Panc1 (cell line): ENCODE results near the gene APCDD1. TPM values are rescaled to one million over a fixed set of nuclear protein-coding genes. Genes with fewer than 3 reads are reported as not detected.

Experiments
- ATAC-seq: fragments of 200-7000 bp; cut with Tn5 transposase; 2 replicates; pipeline ENCODE4 v1.9.1; 2020; ENCODE audit warnings: mild to moderate bottlenecking, moderate library complexity
- BruUV-seq: library from RNA; stranded (reverse); fragments of 400-500 nt; replicated peaks from 2 replicates; lab custom pipeline; 2021; lab: Mats Ljungman, UMichigan
- CTCF ChIA-PET: fragments of 300-600 bp; sonication (Branson Sonifier 250); formaldehyde crosslinking; loops from one replicate; lab custom pipeline; 2022; ENCODE audit warnings: antibody characterized with exemption; lab: Charles Lee
- POLR2A ChIA-PET: fragments of 300-600 bp; sonication (Branson Sonifier 250); formaldehyde crosslinking; loops from one replicate; lab custom pipeline; 2022; ENCODE audit warnings: antibody characterized with exemption; lab: Charles Lee
- DNase-seq: peaks from one replicate; pipeline ENCODE4 v3.0.0-alpha.2; 2010; ENCODE audit warnings: low read depth, low spot score
- H3K27ac ChIP-seq: 2 replicates; pipeline ENCODE4 v1.5.1; 2011; ENCODE audit warnings: mild to moderate bottlenecking, low read length, inconsistent platforms
- H3K27me3 ChIP-seq: fragments of 200-500 bp; sonication (Bioruptor generic); 2 replicates; pipeline ENCODE4 v1.6.0; 2014; ENCODE audit warnings: low read length, inconsistent platforms; ENCODE audit not compliant: control insufficient read depth, insufficient read depth
- H3K36me3 ChIP-seq: fragments of 200-500 bp; sonication (Bioruptor generic); 2 replicates; pipeline ENCODE4 v1.5.1; 2014; ENCODE audit warnings: inconsistent platforms, mild to moderate bottlenecking, low read length, moderate library complexity; ENCODE audit not compliant: control insufficient read depth, insufficient read depth
- H3K4me1 ChIP-seq: 2 replicates; pipeline ENCODE4 v1.5.1; 2011; ENCODE audit warnings: inconsistent platforms, mild to moderate bottlenecking, low read length, moderate library complexity; ENCODE audit not compliant: control insufficient read depth, insufficient read depth
- H3K4me3 ChIP-seq, 2 experiments: 2 replicates each; pipeline ENCODE4 v1.5.1; 2011 to 2012; ENCODE audit warnings: low read depth in 2 of 2, low read length in 2 of 2, mild to moderate bottlenecking in 2 of 2, inconsistent platforms in 1 of 2, moderate library complexity in 1 of 2
- H3K9me3 ChIP-seq: fragments of 200-500 bp; sonication (Bioruptor generic); 2 replicates; pipeline ENCODE4 v1.5.1; 2014; ENCODE audit warnings: low read depth, mild to moderate bottlenecking, inconsistent platforms, low read length, moderate library complexity; ENCODE audit not compliant: control insufficient read depth, insufficient read depth
- POLR2AphosphoS5 ChIP-seq: IDR thresholded peaks from 2 replicates; pipeline ENCODE4 v1.6.1; 2012; ENCODE audit warnings: mild to moderate bottlenecking, low read depth, low read length, moderate library complexity
- SIN3A ChIP-seq: IDR thresholded peaks from 2 replicates; pipeline ENCODE4 v1.6.1; 2012; ENCODE audit warnings: low read depth, mild to moderate bottlenecking, low read length, moderate library complexity, borderline replicate concordance; ENCODE audit not compliant: insufficient read depth
- TCF7L2 ChIP-seq: IDR thresholded peaks from 2 replicates; pipeline ENCODE4 v1.6.1; 2011; ENCODE audit warnings: mild to moderate bottlenecking, low read depth, low read length, inconsistent platforms
- in situ Hi-C: cut with HindIII; loops from 2 replicates; pipeline ENCODE4 v1.10.0; 2016; ENCODE audit warnings: low sequenced_read_pairs, low pct_unique_long_range_greater_than_20kb
- intact Hi-C: fragments of 100-400 bp; cut with micrococcal nuclease; formaldehyde crosslinking; loops from one replicate; pipeline ENCODE4 v1.10.0; 2022; ENCODE audit not compliant: unreplicated experiment
- total RNA-seq: library from RNA; stranded (reverse); gene quantifications from one replicate; pipeline ENCODE4 v1.2.1, GENCODE V29; 2021; ENCODE audit not compliant: unreplicated experiment
- TF ChIP-seq, protein P1 (sequence below), 2 experiments: IDR thresholded peaks; 2 replicates each; pipeline ENCODE4 v1.6.1; 2011 to 2012; ENCODE audit warnings: low read depth in 2 of 2, control low read depth in 1 of 2, low read length in 1 of 2, mild to moderate bottlenecking in 1 of 2, moderate library complexity in 1 of 2; ENCODE audit not compliant: insufficient read depth in 1 of 2
- TF ChIP-seq, protein P2 (sequence below): fragments of 450-650 bp; IDR thresholded peaks from 2 replicates; pipeline ENCODE4 v1.5.1; 2017; ENCODE audit warnings: mild to moderate bottlenecking

The APCDD1 gene
- total RNA-seq, 1 experiment from 2014 or later = 0.36 TPM

- no TSS peak for BruUV-seq
- TF ChIP-seq TCF7L2 = no peak
- TF ChIP-seq SIN3A = no peak
- TF ChIP-seq, protein P1, sequence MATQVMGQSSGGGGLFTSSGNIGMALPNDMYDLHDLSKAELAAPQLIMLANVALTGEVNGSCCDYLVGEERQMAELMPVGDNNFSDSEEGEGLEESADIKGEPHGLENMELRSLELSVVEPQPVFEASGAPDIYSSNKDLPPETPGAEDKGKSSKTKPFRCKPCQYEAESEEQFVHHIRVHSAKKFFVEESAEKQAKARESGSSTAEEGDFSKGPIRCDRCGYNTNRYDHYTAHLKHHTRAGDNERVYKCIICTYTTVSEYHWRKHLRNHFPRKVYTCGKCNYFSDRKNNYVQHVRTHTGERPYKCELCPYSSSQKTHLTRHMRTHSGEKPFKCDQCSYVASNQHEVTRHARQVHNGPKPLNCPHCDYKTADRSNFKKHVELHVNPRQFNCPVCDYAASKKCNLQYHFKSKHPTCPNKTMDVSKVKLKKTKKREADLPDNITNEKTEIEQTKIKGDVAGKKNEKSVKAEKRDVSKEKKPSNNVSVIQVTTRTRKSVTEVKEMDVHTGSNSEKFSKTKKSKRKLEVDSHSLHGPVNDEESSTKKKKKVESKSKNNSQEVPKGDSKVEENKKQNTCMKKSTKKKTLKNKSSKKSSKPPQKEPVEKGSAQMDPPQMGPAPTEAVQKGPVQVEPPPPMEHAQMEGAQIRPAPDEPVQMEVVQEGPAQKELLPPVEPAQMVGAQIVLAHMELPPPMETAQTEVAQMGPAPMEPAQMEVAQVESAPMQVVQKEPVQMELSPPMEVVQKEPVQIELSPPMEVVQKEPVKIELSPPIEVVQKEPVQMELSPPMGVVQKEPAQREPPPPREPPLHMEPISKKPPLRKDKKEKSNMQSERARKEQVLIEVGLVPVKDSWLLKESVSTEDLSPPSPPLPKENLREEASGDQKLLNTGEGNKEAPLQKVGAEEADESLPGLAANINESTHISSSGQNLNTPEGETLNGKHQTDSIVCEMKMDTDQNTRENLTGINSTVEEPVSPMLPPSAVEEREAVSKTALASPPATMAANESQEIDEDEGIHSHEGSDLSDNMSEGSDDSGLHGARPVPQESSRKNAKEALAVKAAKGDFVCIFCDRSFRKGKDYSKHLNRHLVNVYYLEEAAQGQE (IDR thresholded peaks at IDR 0.05; ENCODE audit: insufficient read depth in 1 of 2, low read depth in 2 of 2, low read length in 1 of 2) = no peak
- TF ChIP-seq POLR2AphosphoS5 = no peak
- DNase-seq (no peak), ATAC-seq (no peak)
- CTCF ChIA-PET = no interaction called here
- intact Hi-C loops (no loop called here), in situ Hi-C loops (no loop called here)
- peaks cover 4% of the 10 kb centered on the region; the same call in 1 of the 2 replicates for H3K4me1 ChIP-seq
- POLR2A ChIA-PET = no interaction called here
- peak overlapping the region; percentile 31; the same call in 1 of the 2 replicates for H3K27ac ChIP-seq
- H3K4me3 ChIP-seq = peak overlapping the region; percentile 97 to 98
- 0 out of 2 replicates have a peak, but pooled peaks cover under 1% of the 10 kb centered on the region for H3K27me3 ChIP-seq
- H3K9me3 ChIP-seq = no peaks in the 10 kb centered on the region
- no peaks in the 10 kb centered on the region for H3K36me3 ChIP-seq
Observed at GRCh38 chr18:10524507-10525370, 70.3 kb downstream of the APCDD1 start.

DNA sequence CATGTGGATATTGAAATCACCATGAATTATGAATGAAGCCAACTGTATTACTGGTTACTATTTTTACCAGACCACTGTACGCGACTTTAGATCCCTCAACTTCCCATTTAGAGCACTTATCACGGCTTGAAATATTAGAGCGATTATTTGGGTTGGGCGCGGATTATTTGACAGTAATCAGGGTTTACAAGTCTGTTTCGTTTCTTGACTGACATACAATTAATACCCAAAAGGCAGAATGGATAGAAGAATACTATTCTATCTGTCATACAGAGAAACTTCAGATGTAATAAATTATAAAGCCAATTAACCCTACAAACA, 70.9 kb downstream of the APCDD1 start:
- intact Hi-C loops (no loop called here), in situ Hi-C loops (no loop called here)
- BruUV-seq = no TSS peak
- CTCF ChIA-PET = interaction anchor here (0.6 to 0.7 kb wide), 2 partner anchors 69 to 388 kb away, joined by 3 to 5 read pairs; no protein-coding TSS in a partner anchor
- Histone ChIP-seq H3K4me1 (peaks cover 8% of the 10 kb centered on the region), H3K9me3 (no peaks in the 10 kb centered on the region), H3K36me3 (no peaks in the 10 kb centered on the region), H3K4me3 (peak overlapping the region; percentile 97 to 98), H3K27me3 (no peaks in the 10 kb centered on the region), H3K27ac (peak overlapping the region; percentile 77)
- ATAC-seq (no peak), DNase-seq (no peak)
- POLR2A ChIA-PET = no interaction called here
- TF ChIP-seq POLR2AphosphoS5 = no peak
- no peak for TF ChIP-seq SIN3A
- no peak for TF ChIP-seq TCF7L2
- TF ChIP-seq, protein P1 (IDR thresholded peaks at IDR 0.05; ENCODE audit: insufficient read depth in 1 of 2, low read depth in 2 of 2, low read length in 1 of 2) = no peak
- TF ChIP-seq, protein P2, sequence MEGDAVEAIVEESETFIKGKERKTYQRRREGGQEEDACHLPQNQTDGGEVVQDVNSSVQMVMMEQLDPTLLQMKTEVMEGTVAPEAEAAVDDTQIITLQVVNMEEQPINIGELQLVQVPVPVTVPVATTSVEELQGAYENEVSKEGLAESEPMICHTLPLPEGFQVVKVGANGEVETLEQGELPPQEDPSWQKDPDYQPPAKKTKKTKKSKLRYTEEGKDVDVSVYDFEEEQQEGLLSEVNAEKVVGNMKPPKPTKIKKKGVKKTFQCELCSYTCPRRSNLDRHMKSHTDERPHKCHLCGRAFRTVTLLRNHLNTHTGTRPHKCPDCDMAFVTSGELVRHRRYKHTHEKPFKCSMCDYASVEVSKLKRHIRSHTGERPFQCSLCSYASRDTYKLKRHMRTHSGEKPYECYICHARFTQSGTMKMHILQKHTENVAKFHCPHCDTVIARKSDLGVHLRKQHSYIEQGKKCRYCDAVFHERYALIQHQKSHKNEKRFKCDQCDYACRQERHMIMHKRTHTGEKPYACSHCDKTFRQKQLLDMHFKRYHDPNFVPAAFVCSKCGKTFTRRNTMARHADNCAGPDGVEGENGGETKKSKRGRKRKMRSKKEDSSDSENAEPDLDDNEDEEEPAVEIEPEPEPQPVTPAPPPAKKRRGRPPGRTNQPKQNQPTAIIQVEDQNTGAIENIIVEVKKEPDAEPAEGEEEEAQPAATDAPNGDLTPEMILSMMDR = no peak
